ENCODE measurements around the gene PLA2G4D. TPM values are rescaled to one million over a fixed set of nuclear protein-coding genes. Genes with fewer than 3 reads are reported as not detected.

Gene PLA2G4D
- total RNA-seq, 1 experiment from 2014 or later: not detected

DNA sequence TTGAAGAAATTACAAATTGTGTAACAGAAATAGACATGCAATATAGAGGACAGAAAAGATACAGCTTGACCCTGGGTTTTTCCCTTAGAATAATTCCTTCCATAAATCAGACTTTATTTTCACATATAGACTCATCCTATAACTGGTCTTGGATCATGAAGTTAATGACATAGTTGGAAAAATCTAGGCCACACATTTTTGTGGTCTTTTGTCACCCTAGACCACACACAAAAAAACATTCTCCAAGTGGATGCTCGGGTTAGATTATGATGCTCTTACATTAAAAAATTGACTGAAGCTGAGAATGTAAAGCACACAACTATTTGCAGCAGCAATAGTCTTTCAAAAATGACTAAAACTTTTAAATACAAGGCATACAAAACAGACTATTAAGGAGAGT lies 7.5 kb upstream of the PLA2G4D start:
- Histone ChIP-seq H3K4me1 (ENCODE audit: insufficient read depth, low read length, poor library complexity, severe bottlenecking) (no peaks in the 10 kb centered on the region), H3K36me3 (ENCODE audit: insufficient read depth, low read length, poor library complexity, severe bottlenecking) (no peaks in the 10 kb centered on the region), H3K4me3 (ENCODE audit: low read depth, low read length, poor library complexity, severe bottlenecking) (no peak overlapping the region), H3K9me3 (ENCODE audit: low read depth, low read length, poor library complexity, severe bottlenecking) (no peaks in the 10 kb centered on the region), H3K27ac (ENCODE audit: low read depth, low read length, poor library complexity, severe bottlenecking) (no peak overlapping the region), H3K27me3 (replicated peaks; ENCODE audit: insufficient read depth, low read depth, low read length, poor library complexity) (no peaks in the 10 kb centered on the region)
- POLR2A ChIA-PET (ENCODE audit: low non-redundant PET): no interaction called here
- no peak for DNase-seq (ENCODE audit: low spot score)
- CTCF ChIA-PET: no interaction called here
- intact Hi-C loops (cut with micrococcal nuclease; ENCODE audit: unreplicated experiment): no loop called here
- BruUV-seq (replicated peaks): no TSS peak
- TF ChIP-seq, protein P1, sequence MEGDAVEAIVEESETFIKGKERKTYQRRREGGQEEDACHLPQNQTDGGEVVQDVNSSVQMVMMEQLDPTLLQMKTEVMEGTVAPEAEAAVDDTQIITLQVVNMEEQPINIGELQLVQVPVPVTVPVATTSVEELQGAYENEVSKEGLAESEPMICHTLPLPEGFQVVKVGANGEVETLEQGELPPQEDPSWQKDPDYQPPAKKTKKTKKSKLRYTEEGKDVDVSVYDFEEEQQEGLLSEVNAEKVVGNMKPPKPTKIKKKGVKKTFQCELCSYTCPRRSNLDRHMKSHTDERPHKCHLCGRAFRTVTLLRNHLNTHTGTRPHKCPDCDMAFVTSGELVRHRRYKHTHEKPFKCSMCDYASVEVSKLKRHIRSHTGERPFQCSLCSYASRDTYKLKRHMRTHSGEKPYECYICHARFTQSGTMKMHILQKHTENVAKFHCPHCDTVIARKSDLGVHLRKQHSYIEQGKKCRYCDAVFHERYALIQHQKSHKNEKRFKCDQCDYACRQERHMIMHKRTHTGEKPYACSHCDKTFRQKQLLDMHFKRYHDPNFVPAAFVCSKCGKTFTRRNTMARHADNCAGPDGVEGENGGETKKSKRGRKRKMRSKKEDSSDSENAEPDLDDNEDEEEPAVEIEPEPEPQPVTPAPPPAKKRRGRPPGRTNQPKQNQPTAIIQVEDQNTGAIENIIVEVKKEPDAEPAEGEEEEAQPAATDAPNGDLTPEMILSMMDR (conservative IDR thresholded peaks at IDR 0.05; ENCODE audit: low read depth, low read length): no peak
- TF ChIP-seq EZH2 (IDR thresholded peaks at IDR 0.05; ENCODE audit: borderline replicate concordance, low read depth, low read length, poor library complexity, severe bottlenecking): no peak

DNA sequence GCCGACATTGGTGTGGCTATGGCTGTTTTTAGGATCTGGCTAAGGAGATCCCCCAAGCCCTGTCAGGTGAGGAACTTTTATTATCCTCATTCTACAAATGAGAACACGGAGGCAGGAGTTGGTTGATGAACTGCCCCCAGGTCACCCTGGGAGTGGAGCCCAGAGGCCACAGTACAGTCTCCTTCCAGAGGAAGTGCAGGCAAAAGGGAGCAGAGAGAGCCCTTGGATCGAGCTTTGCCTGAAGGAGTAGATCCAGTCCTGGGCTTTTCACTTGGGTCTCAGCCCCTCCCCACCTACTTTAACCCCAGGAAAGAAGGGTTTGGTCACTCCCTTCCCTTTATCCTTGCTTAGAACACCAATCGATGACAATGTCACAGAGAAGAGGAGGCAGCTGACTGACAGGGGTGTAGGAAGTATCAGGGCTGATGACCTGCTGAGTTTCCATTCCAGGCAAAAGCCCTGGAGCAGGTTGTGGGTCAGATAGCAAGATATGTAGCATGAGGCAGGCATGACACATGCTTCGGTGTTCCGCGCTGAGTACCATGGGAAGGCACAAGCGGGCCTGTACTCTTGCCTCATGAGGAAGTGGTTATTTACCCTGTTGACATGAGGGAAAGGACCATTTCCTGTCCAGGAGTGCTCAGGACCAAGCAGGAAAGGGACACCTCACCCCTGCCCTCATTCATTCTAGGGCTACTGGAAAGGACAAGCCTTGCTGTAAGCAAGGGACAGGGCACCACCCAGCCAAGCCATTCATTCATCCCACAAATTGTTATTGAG lies 5.8 kb upstream of the PLA2G4D start:
- BruUV-seq (replicated peaks): no TSS peak
- no peak for DNase-seq (ENCODE audit: low spot score)
- CTCF ChIA-PET: no interaction called here

DNA sequence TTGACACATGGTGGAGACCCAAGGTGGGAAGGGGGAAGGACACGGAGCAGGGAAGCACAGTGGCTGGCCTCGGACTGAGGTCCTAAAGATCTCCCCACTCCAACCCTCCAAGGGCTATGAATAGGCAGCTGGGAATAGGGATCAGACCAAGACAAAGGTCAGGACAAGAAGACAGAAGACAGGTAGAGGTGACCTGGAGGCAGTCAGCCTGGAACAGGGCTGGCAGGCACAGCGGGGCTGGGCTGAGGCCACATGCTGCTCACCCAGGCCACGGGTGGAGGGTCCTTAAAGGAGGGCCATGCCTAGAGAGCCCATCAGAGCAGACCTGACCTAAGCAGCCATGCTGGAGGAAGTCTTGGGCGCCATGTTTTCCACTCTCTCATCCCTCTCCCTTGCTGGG lies 2.7 kb upstream of the PLA2G4D start:
- no peaks in the 10 kb centered on the region for H3K9me3 ChIP-seq (ENCODE audit: low read depth, low read length, poor library complexity, severe bottlenecking)
- peaks cover 9% of the 10 kb centered on the region for H3K4me1 ChIP-seq (ENCODE audit: insufficient read depth, low read length, poor library complexity, severe bottlenecking)
- no peak for TF ChIP-seq EZH2 (IDR thresholded peaks at IDR 0.05; ENCODE audit: borderline replicate concordance, low read depth, low read length, poor library complexity, severe bottlenecking)
- TF ChIP-seq, protein P1 (conservative IDR thresholded peaks at IDR 0.05; ENCODE audit: low read depth, low read length): no peak
- H3K4me3 ChIP-seq (ENCODE audit: low read depth, low read length, poor library complexity, severe bottlenecking): no peak overlapping the region
- CTCF ChIA-PET: no interaction called here
- no peaks in the 10 kb centered on the region for H3K36me3 ChIP-seq (ENCODE audit: insufficient read depth, low read length, poor library complexity, severe bottlenecking)
- intact Hi-C loops (cut with micrococcal nuclease; ENCODE audit: unreplicated experiment): no loop called here
- no peaks in the 10 kb centered on the region for H3K27me3 ChIP-seq (replicated peaks; ENCODE audit: insufficient read depth, low read depth, low read length, poor library complexity)
- POLR2A ChIA-PET (ENCODE audit: low non-redundant PET): no interaction called here
- no peak overlapping the region for H3K27ac ChIP-seq (ENCODE audit: low read depth, low read length, poor library complexity, severe bottlenecking)
- no TSS peak for BruUV-seq (replicated peaks)
- DNase-seq (ENCODE audit: low spot score): no peak

More for the DNA sequence above, 5.8 kb upstream of the PLA2G4D start:
- H3K4me1 ChIP-seq (ENCODE audit: insufficient read depth, low read length, poor library complexity, severe bottlenecking): no peaks in the 10 kb centered on the region
- no peaks in the 10 kb centered on the region for H3K36me3 ChIP-seq (ENCODE audit: insufficient read depth, low read length, poor library complexity, severe bottlenecking)
- no peak overlapping the region for H3K4me3 ChIP-seq (ENCODE audit: low read depth, low read length, poor library complexity, severe bottlenecking)
- intact Hi-C loops (cut with micrococcal nuclease; ENCODE audit: unreplicated experiment): no loop called here
- H3K9me3 ChIP-seq (ENCODE audit: low read depth, low read length, poor library complexity, severe bottlenecking): no peaks in the 10 kb centered on the region
- no peak for TF ChIP-seq EZH2 (IDR thresholded peaks at IDR 0.05; ENCODE audit: borderline replicate concordance, low read depth, low read length, poor library complexity, severe bottlenecking)
- TF ChIP-seq, protein P1 (conservative IDR thresholded peaks at IDR 0.05; ENCODE audit: low read depth, low read length): no peak
- POLR2A ChIA-PET (ENCODE audit: low non-redundant PET): no interaction called here
- no peaks in the 10 kb centered on the region for H3K27me3 ChIP-seq (replicated peaks; ENCODE audit: insufficient read depth, low read depth, low read length, poor library complexity)
- no peak overlapping the region for H3K27ac ChIP-seq (ENCODE audit: low read depth, low read length, poor library complexity, severe bottlenecking)

All from A673 (cell line).